MM.1S (cell line): ENCODE measurements around the gene RALA.

ENCODE experiments used
- DNase-seq: peaks from one replicate; pipeline ENCODE4 v3.0.0-alpha.2; 2015
- H2AFZ ChIP-seq: fragments of 300-600 bp; sonication (generic); 2 replicates; pipeline ENCODE4 v1.6.0; 2016; ENCODE audit warnings: antibody characterized with exemption, low read length
- H3F3A ChIP-seq: fragments of 300-600 bp; sonication (generic); 2 replicates; pipeline ENCODE4 v1.6.1; 2016; ENCODE audit warnings: mild to moderate bottlenecking, antibody characterized with exemption, low read length, moderate library complexity, mixed read lengths; ENCODE audit not compliant: insufficient read depth
- H3K27ac ChIP-seq: fragments of 300-600 bp; sonication (generic); 2 replicates; pipeline ENCODE4 v1.5.1; 2016; ENCODE audit warnings: mild to moderate bottlenecking, low read length
- H3K27me3 ChIP-seq: fragments of 300-600 bp; sonication (generic); replicated peaks from 2 replicates; pipeline ENCODE4 v1.6.0; 2016; ENCODE audit warnings: low read length; ENCODE audit not compliant: insufficient read depth
- H3K36me3 ChIP-seq: fragments of 300-600 bp; sonication (generic); replicated peaks from 2 replicates; pipeline ENCODE4 v1.6.1; 2016; ENCODE audit warnings: mild to moderate bottlenecking, low read length, mixed read lengths; ENCODE audit not compliant: insufficient read depth
- H3K4me1 ChIP-seq: fragments of 300-600 bp; sonication (generic); 2 replicates; pipeline ENCODE4 v1.6.1; 2016; ENCODE audit warnings: low read length, mixed read lengths
- H3K4me2 ChIP-seq: fragments of 300-600 bp; sonication (generic); 2 replicates; pipeline ENCODE4 v1.6.0; 2016; ENCODE audit warnings: low read depth, low read length
- H3K4me3 ChIP-seq: fragments of 300-600 bp; sonication (generic); 2 replicates; pipeline ENCODE4 v1.5.1; 2016; ENCODE audit warnings: low read length, mixed read lengths
- H3K79me2 ChIP-seq: fragments of 300-600 bp; sonication (generic); 2 replicates; pipeline ENCODE4 v1.6.1; 2016; ENCODE audit warnings: mixed run types, low read length, mixed read lengths
- H3K9ac ChIP-seq: fragments of 300-600 bp; sonication (generic); 2 replicates; pipeline ENCODE4 v1.6.1; 2016; ENCODE audit warnings: low read length, mixed read lengths
- H3K9me2 ChIP-seq: fragments of 300-600 bp; sonication (generic); replicated peaks from 2 replicates; pipeline ENCODE4 v1.6.1; 2016; ENCODE audit warnings: mild to moderate bottlenecking, low read length, mixed read lengths; ENCODE audit not compliant: insufficient read depth
- H3K9me3 ChIP-seq: fragments of 300-600 bp; sonication (generic); replicated peaks from 2 replicates; pipeline ENCODE4 v1.6.1; 2016; ENCODE audit warnings: mild to moderate bottlenecking, low read length, mixed read lengths; ENCODE audit not compliant: insufficient read depth
- H4K20me1 ChIP-seq: fragments of 300-600 bp; sonication (generic); 2 replicates; pipeline ENCODE4 v1.6.1; 2016; ENCODE audit warnings: mild to moderate bottlenecking, low read length, moderate library complexity, mixed read lengths; ENCODE audit not compliant: insufficient read depth
- CTCF ChIP-seq: fragments of 300-600 bp; sonication (generic); IDR thresholded peaks from 2 replicates; pipeline ENCODE4 v1.5.1; 2016; ENCODE audit warnings: antibody characterized with exemption, low read length, mixed read lengths
- EZH2 ChIP-seq: fragments of 300-600 bp; sonication (generic); optimal IDR thresholded peaks from 2 replicates; pipeline ENCODE3; 2017; ENCODE audit warnings: low read depth, mild to moderate bottlenecking, antibody characterized with exemption, low read length, mixed read lengths
- EZH2phosphoT487 ChIP-seq: fragments of 300-600 bp; sonication (generic); IDR thresholded peaks from 2 replicates; pipeline ENCODE4 v1.6.1; 2018; ENCODE audit warnings: antibody characterized with exemption, low read length

Gene RALA

DNA sequence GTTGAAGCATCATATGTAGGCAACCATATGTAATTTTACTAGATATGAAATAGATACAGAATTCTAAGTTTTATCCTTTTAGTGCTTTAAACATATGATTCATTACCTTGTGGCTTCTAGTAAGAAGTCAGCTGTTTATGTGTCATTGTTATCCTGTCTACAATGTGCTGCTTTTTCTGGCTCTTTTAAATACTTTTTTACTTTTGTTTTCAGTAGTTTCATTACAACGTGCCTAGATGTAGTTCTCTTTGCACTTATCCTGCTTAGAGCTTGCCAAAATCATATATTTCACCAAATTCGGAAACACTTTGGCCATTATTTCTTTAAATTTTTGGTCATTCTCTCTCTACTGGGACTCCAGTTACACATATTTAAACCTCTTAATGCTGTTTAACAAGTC, 30.8 kb upstream of the RALA start:
- peak overlapping the region; percentile 8; the same call in 1 of the 2 replicates for H3K27ac ChIP-seq
- H2AFZ ChIP-seq = no peak overlapping the region
- H3K9ac ChIP-seq = no peak overlapping the region

GRCh38 chr7:39594988-39595620, 28.3 kb upstream of the RALA start:
- Histone ChIP-seq H3K27ac (no peak overlapping the region), H3K9ac (no peak overlapping the region), H3K9me3 (no peaks in the 10 kb centered on the region), H3K36me3 (no peaks in the 10 kb centered on the region), H3K4me1 (peaks cover 14% of the 10 kb centered on the region), H3F3A (no peaks in the 10 kb centered on the region), H3K4me3 (no peak overlapping the region), H3K9me2 (no peaks in the 10 kb centered on the region), H3K4me2 (no peak overlapping the region), H3K27me3 (no peaks in the 10 kb centered on the region), H2AFZ (no peak overlapping the region), H3K79me2 (no peaks in the 10 kb centered on the region), H4K20me1 (no peaks in the 10 kb centered on the region)
- no peak for DNase-seq
- TF ChIP-seq CTCF (no peak), EZH2 (no peak), EZH2phosphoT487 (no peak)

More for the DNA sequence above, 30.8 kb upstream of the RALA start:
- H3K9me3 ChIP-seq = no peaks in the 10 kb centered on the region
- TF ChIP-seq EZH2phosphoT487 (no peak), EZH2 (no peak), CTCF (no peak)
- H3K9me2 ChIP-seq = no peaks in the 10 kb centered on the region
- H3K36me3 ChIP-seq = no peaks in the 10 kb centered on the region
- H3F3A ChIP-seq = peaks cover 10% of the 10 kb centered on the region; the same call in 1 of the 2 replicates
- peak overlapping the region; percentile 0; the same call in 1 of the 2 replicates for H3K4me2 ChIP-seq
- H3K4me1 ChIP-seq = peaks cover 20% of the 10 kb centered on the region
- H4K20me1 ChIP-seq = no peaks in the 10 kb centered on the region
- no peak overlapping the region for H3K4me3 ChIP-seq
- no peaks in the 10 kb centered on the region for H3K27me3 ChIP-seq
- DNase-seq = no peak
- H3K79me2 ChIP-seq = no peaks in the 10 kb centered on the region

GRCh38 chr7:39602351-39602750, 21.0 kb upstream of the RALA start:
- Histone ChIP-seq H3K9me2 (no peaks in the 10 kb centered on the region), H2AFZ (no peak overlapping the region), H3K9me3 (no peaks in the 10 kb centered on the region), H3K27me3 (no peaks in the 10 kb centered on the region), H3K36me3 (no peaks in the 10 kb centered on the region), H3K4me1 (no peaks in the 10 kb centered on the region), H3F3A (no peaks in the 10 kb centered on the region), H4K20me1 (no peaks in the 10 kb centered on the region), H3K4me3 (no peak overlapping the region), H3K79me2 (no peaks in the 10 kb centered on the region), H3K4me2 (no peak overlapping the region), H3K9ac (no peak overlapping the region), H3K27ac (no peak overlapping the region)
- TF ChIP-seq CTCF (no peak), EZH2 (no peak), EZH2phosphoT487 (no peak)
- no peak for DNase-seq
